Right lobe of liver (tissue), 6 donors: ENCODE measurements around the gene MRPL36. TPM values are rescaled to one million over a fixed set of nuclear protein-coding genes. Genes with fewer than 3 reads are reported as not detected.

Source experiments
- ATAC-seq, 4 donors: fragments of 200-7000 bp; cut with Tn5 transposase; one replicate each; pipeline ENCODE4 v1.9.1; 2020; ENCODE audit warnings: mild to moderate bottlenecking in 4 of 4, moderate library complexity in 4 of 4
- DNase-seq, 3 donors: peaks; one replicate each; pipeline ENCODE4 v3.0.0-alpha.2; 2020
- H3K27ac ChIP-seq, 3 donors: fragments of 200-600 bp; one replicate each; pipeline ENCODE4 v1.8.0; 2022
- H3K27me3 ChIP-seq, 2 donors: fragments of 200-600 bp; one replicate each; pipeline ENCODE4 v1.8.0; 2022
- H3K36me3 ChIP-seq, 4 donors: fragments of 200-600 bp; sonication (generic) in 1 of 4; one replicate each; pipeline versions ENCODE4 v1.5.1 to v1.8.0; 2017 to 2022; ENCODE audit warnings: control low read depth in 1 of 4
- H3K4me1 ChIP-seq, 4 donors: fragments of 200-600 bp; sonication (generic) in 1 of 4; one replicate each; pipeline versions ENCODE4 v1.5.1 to v1.8.0; 2017 to 2022; ENCODE audit warnings: control low read depth in 1 of 4
- H3K4me3 ChIP-seq, 3 donors: fragments of 200-600 bp; one replicate each; pipeline ENCODE4 v1.8.0; 2022
- H3K9me3 ChIP-seq, 4 donors: fragments of 200-600 bp; sonication (generic) in 1 of 4; one replicate each; pipeline versions ENCODE4 v1.5.1 to v1.8.0; 2017 to 2022; ENCODE audit warnings: control low read depth in 1 of 4
- CTCF ChIP-seq, 4 donors: fragments of 200-600 bp in 3 of 4; fragments of 450-650 bp in 1 of 4; IDR thresholded peaks; one replicate each; pipeline versions ENCODE4 v1.5.1 to v1.8.0; 2016 to 2022; ENCODE audit warnings: antibody characterized with exemption in 4 of 4, mild to moderate bottlenecking in 2 of 4
- POLR2A ChIP-seq: fragments of 450-650 bp; IDR thresholded peaks from one replicate; pipeline ENCODE4 v1.6.1; 2017; ENCODE audit warnings: antibody characterized with exemption, mild to moderate bottlenecking
- WGBS: methylation state at CpG from one replicate; pipeline ENCODE4 v1.1.6; 2018; ENCODE audit warnings: low coverage, low lambda C conversion rate; ENCODE audit not compliant: insufficient coverage; ENCODE audit errors: missing lambda C conversion rate; 5-methylcytosine and 5-hydroxymethylcytosine counted together
- intact Hi-C, 2 donors: fragments of 100-400 bp; cut with DNase I; formaldehyde crosslinking; loops; one replicate each; pipeline versions ENCODE4 v1.11.2 to v1.14.1; 2022
- total RNA-seq, 6 experiments: library from RNA; depleted of rRNA in 2 of 6; stranded (reverse); fragments of >200 nt in 2 of 6; fragmentation: NEBNext Ultra II Directional in 3 of 6; extraction: Animal tissue kit (Norgen Biotek cat#: 25700) in 3 of 6; gene quantifications; one replicate each; pipeline versions ENCODE4 v1.1.0 to v1.2.4, GENCODE V29; 2016 to 2023
- donor health status: DM: no; HTN: yes; CAD: no.
- donor health status: DM: no; HTN: no; CAD: no.
- donor health status: DM: no; HTN: no; CAD: no.
- donor health status: DM: no; HTN: yes; CAD: no.
- donor health status: DM: no; HTN: yes; CAD: no.

MRPL36 gene
- total RNA-seq, 6 experiments from 2014 or later, result 30.7 to 40.0 (median 35.5) TPM

- Histone ChIP-seq H3K4me1 (no peaks in the 10 kb centered on the region), H3K36me3 (peaks cover 0 to 20% (median 10%) of the 10 kb centered on the region in 4 donors), H3K9me3 (no peaks in the 10 kb centered on the region), H3K27me3 (no peaks in the 10 kb centered on the region), H3K4me3 (no peak overlapping the region), H3K27ac (no peak overlapping the region)
- WGBS, result 80% methylated on average over 1 of the region's 4 CpGs
- peak in 1 of 3 donors; percentile 23 for DNase-seq
- intact Hi-C loops, result no loop called here
- no peak for ATAC-seq
- TF ChIP-seq POLR2A (no peak), CTCF (IDR thresholded peaks at IDR 0.05) (no peak)
Observed at GRCh38 chr5:1820926-1821325, 21.3 kb upstream of the MRPL36 start.

- no peak overlapping the region for H3K27ac ChIP-seq
- no peak for TF ChIP-seq CTCF (IDR thresholded peaks at IDR 0.05)
- no peak for TF ChIP-seq POLR2A
- H3K36me3 ChIP-seq, result peaks cover 0 to 25% (median 15%) of the 10 kb centered on the region in 4 donors
- intact Hi-C loops, result no loop called here
- ATAC-seq (no peak), DNase-seq (peak in 1 of 3 donors; percentile 33)
- H3K4me3 ChIP-seq, result no peak overlapping the region
- 93% methylated on average over 9 of the region's 12 CpGs for WGBS
- no peaks in the 10 kb centered on the region for H3K4me1 ChIP-seq
- no peaks in the 10 kb centered on the region for H3K27me3 ChIP-seq
- no peaks in the 10 kb centered on the region for H3K9me3 ChIP-seq
Observed at GRCh38 chr5:1820381-1820780, 20.7 kb upstream of the MRPL36 start.

- TF ChIP-seq POLR2A (no peak), CTCF (IDR thresholded peaks at IDR 0.05) (no peak)
- 68% methylated on average over 2 of the region's 2 CpGs for WGBS
- Histone ChIP-seq H3K4me1 (no peaks in the 10 kb centered on the region), H3K4me3 (no peak overlapping the region), H3K27ac (no peak overlapping the region), H3K27me3 (no peaks in the 10 kb centered on the region), H3K9me3 (no peaks in the 10 kb centered on the region), H3K36me3 (peaks cover 4 to 33% (median 20%) of the 10 kb centered on the region in 4 donors)
- ATAC-seq (no peak), DNase-seq (no peak)
- intact Hi-C loops, result no loop called here
Observed at GRCh38 chr5:1819458-1819857, 19.8 kb upstream of the MRPL36 start.

GRCh38 chr5:1818784-1819183 is 19.1 kb upstream of the MRPL36 start:
- 94% methylated on average over 5 of the region's 5 CpGs for WGBS
- intact Hi-C loops, result no loop called here

More at GRCh38 chr5:1818784-1819183, 19.1 kb upstream of the MRPL36 start:
- Histone ChIP-seq H3K27ac (no peak overlapping the region), H3K9me3 (no peaks in the 10 kb centered on the region), H3K4me1 (no peaks in the 10 kb centered on the region), H3K4me3 (no peak overlapping the region), H3K27me3 (no peaks in the 10 kb centered on the region), H3K36me3 (peaks cover 4 to 40% (median 24%) of the 10 kb centered on the region in 4 donors)
- TF ChIP-seq CTCF (IDR thresholded peaks at IDR 0.05), result no peak
- TF ChIP-seq POLR2A, result no peak
- DNase-seq (no peak), ATAC-seq (no peak)
